Posterior vena cava (tissue), 2 donors: Measurements from ENCODE around the gene GRID2. TPM values are rescaled to one million over a fixed set of nuclear protein-coding genes. Genes with fewer than 3 reads are reported as not detected.

Source experiments
- DNase-seq: peaks from one replicate; pipeline ENCODE4 v3.0.0-alpha.2; 2020; ENCODE audit warnings: low spot score
- intact Hi-C, 2 donors: fragments of 100-400 bp; cut with DNase I; formaldehyde crosslinking; loops; one replicate each; pipeline versions ENCODE4 v1.14.1 to v1.14.2; 2022 to 2023
- total RNA-seq, 2 donors: library from RNA; stranded (reverse); fragmentation: NEBNext Ultra II Directional; extraction: Animal tissue kit (Norgen Biotek cat#: 25700); gene quantifications; one replicate each; pipeline ENCODE4 v1.2.1, GENCODE V29; 2021
- donor health status: DM: yes; HTN: yes; CAD: no.
- donor health status: DM: yes; HTN: yes; CAD: no.

Gene GRID2
- total RNA-seq, 2 donors from 2014 or later, result 0.38 TPM; not detected in 1

- intact Hi-C loops, result no loop called here
- no peak for DNase-seq
Observed at GRCh38 chr4:93740890-93741289, 1437.1 kb downstream of the GRID2 start.

GRCh38 chr4:93743022-93743421 lies 1439.3 kb downstream of the GRID2 start:
- intact Hi-C loops, result no loop called here

GRCh38 chr4:93743635-93744034 lies 1439.9 kb downstream of the GRID2 start:
- no peak for DNase-seq
- intact Hi-C loops, result no loop called here

More at GRCh38 chr4:93743022-93743421, 1439.3 kb downstream of the GRID2 start:
- DNase-seq, result no peak

GRCh38 chr4:93744961-93745360 lies 1441.2 kb downstream of the GRID2 start:
- no peak for DNase-seq
- intact Hi-C loops, result no loop called here

- intact Hi-C loops, result no loop called here
- DNase-seq, result no peak
Observed at GRCh38 chr4:93746031-93746430, 1442.3 kb downstream of the GRID2 start.

GRCh38 chr4:93747220-93747619 lies 1443.5 kb downstream of the GRID2 start:
- intact Hi-C loops, result no loop called here
- DNase-seq, result no peak

GRCh38 chr4:93748373-93749291 lies 1444.9 kb downstream of the GRID2 start:
- intact Hi-C loops, result no loop called here
- DNase-seq, result no peak

- intact Hi-C loops, result no loop called here
- DNase-seq, result no peak
Observed at GRCh38 chr4:93749292-93749761, 1445.6 kb downstream of the GRID2 start.

- DNase-seq, result no peak
- intact Hi-C loops, result no loop called here
Observed at GRCh38 chr4:93751411-93751810, 1447.6 kb downstream of the GRID2 start.

- no peak for DNase-seq
- intact Hi-C loops, result no loop called here
Observed at GRCh38 chr4:93756101-93756500, 1452.3 kb downstream of the GRID2 start.

- intact Hi-C loops, result no loop called here
- DNase-seq, result no peak
Observed at GRCh38 chr4:93759506-93759905, 1455.7 kb downstream of the GRID2 start.

- DNase-seq, result no peak
- intact Hi-C loops, result no loop called here
Observed at GRCh38 chr4:93760284-93760683, 1456.5 kb downstream of the GRID2 start.

- no peak for DNase-seq
Observed at GRCh38 chr4:93761286-93761685, 1457.5 kb downstream of the GRID2 start.

GRCh38 chr4:93764639-93765246 lies 1461.0 kb downstream of the GRID2 start:
- DNase-seq, result no peak
- intact Hi-C loops, result no loop called here

More at GRCh38 chr4:93761286-93761685, 1457.5 kb downstream of the GRID2 start:
- intact Hi-C loops, result no loop called here

- DNase-seq, result no peak
- intact Hi-C loops, result no loop called here
Observed at GRCh38 chr4:93767917-93768316, 1464.2 kb downstream of the GRID2 start.

- DNase-seq, result no peak
- intact Hi-C loops, result no loop called here
Observed at GRCh38 chr4:93770201-93770600, 1466.4 kb downstream of the GRID2 start.

GRCh38 chr4:93771640-93772411 lies 1468.1 kb downstream of the GRID2 start:
- DNase-seq, result no peak

GRCh38 chr4:93772858-93773257 lies 1469.1 kb downstream of the GRID2 start:
- DNase-seq, result no peak
- intact Hi-C loops, result no loop called here

More at GRCh38 chr4:93771640-93772411, 1468.1 kb downstream of the GRID2 start:
- intact Hi-C loops, result no loop called here

- DNase-seq, result no peak
- intact Hi-C loops, result no loop called here
Observed at GRCh38 chr4:93775551-93775950, 1471.8 kb downstream of the GRID2 start.
